HCT116 (cell line): ENCODE data around the gene BCL2L15. TPM values are rescaled to one million over a fixed set of nuclear protein-coding genes. Genes with fewer than 3 reads are reported as not detected.

Experiments used
- ATAC-seq: fragments of 200-7000 bp; cut with Tn5 transposase; 2 replicates; pipeline ENCODE4 v1.9.1; 2020; ENCODE audit warnings: mild to moderate bottlenecking, moderate library complexity
- BruUV-seq: library from RNA; stranded (reverse); fragments of 400-500 nt; replicated peaks from 2 replicates; lab custom pipeline; 2021; lab: Mats Ljungman, UMichigan
- CTCF ChIA-PET: fragments of 300-600 bp; sonication (Branson Sonifier 250); formaldehyde crosslinking; loops from one replicate; lab custom pipeline; 2021; ENCODE audit warnings: antibody characterized with exemption; lab: Charles Lee
- POLR2A ChIA-PET: fragments of 300-600, 350-600 bp; sonication (Branson Sonifier 250); formaldehyde crosslinking; loops from one replicate; lab custom pipeline; 2021; ENCODE audit warnings: antibody characterized with exemption; lab: Charles Lee
- RAD21 ChIA-PET, 2 experiments: fragments of 300-600 bp; sonication (Branson Sonifier 250); formaldehyde crosslinking; loops; one replicate each; lab custom pipeline; 2023; ENCODE audit warnings: low total read pairs in 2 of 2; ENCODE audit not compliant: uncharacterized antibody in 2 of 2, unreplicated experiment in 2 of 2, low non-redundant PET in 1 of 2; lab: Charles Lee
- DNase-seq: peaks from one replicate; pipeline ENCODE4 v3.0.0-alpha.2; 2010; ENCODE audit warnings: low read depth, low spot score
- H2AFZ ChIP-seq: fragments of 200-600 bp; shearing (Covaris generic), sonication (generic); 2 replicates; pipeline ENCODE4 v1.6.1; 2017; ENCODE audit warnings: low read depth, mixed run types, mixed read lengths, antibody characterized with exemption, low read length; ENCODE audit not compliant: poor library complexity, severe bottlenecking
- H3K27ac ChIP-seq: 2 replicates; pipeline ENCODE4 v1.5.1; 2012; ENCODE audit warnings: low read depth, low read length
- H3K27me3 ChIP-seq: fragments of 200-600 bp; sonication (generic); 2 replicates; pipeline ENCODE4 v1.6.1; 2016; ENCODE audit warnings: mixed run types, low read length, mixed read lengths; ENCODE audit not compliant: insufficient read depth
- H3K36me3 ChIP-seq, 2 experiments: fragments of 200-500 bp in 1 of 2; fragments of 200-600 bp in 1 of 2; sonication (Bioruptor generic) in 1 of 2; sonication (generic) in 1 of 2; 2 replicates each; pipeline versions ENCODE4 v1.5.1 to v1.6.1; 2014 to 2016; ENCODE audit warnings: low read length in 2 of 2, inconsistent platforms in 1 of 2, mixed read lengths in 1 of 2, mixed run types in 1 of 2; ENCODE audit not compliant: insufficient read depth in 2 of 2, control insufficient read depth in 1 of 2
- H3K4me1 ChIP-seq, 2 experiments: fragments of 200-600 bp in 1 of 2; sonication (generic) in 1 of 2; 2 replicates each; pipeline versions ENCODE4 v1.5.1 to v1.6.1; 2012 to 2017; ENCODE audit warnings: low read length in 2 of 2, inconsistent platforms in 1 of 2, mild to moderate bottlenecking in 1 of 2, mixed read lengths in 1 of 2, mixed run types in 1 of 2, moderate library complexity in 1 of 2; ENCODE audit not compliant: insufficient read depth in 2 of 2, control insufficient read depth in 1 of 2
- H3K4me2 ChIP-seq: fragments of 200-600 bp; sonication (generic); 2 replicates; pipeline ENCODE4 v1.6.1; 2017; ENCODE audit warnings: mixed run types, low read length, mixed read lengths
- H3K4me3 ChIP-seq, 2 experiments: fragments of 200-600 bp in 1 of 2; sonication (generic) in 1 of 2; replicated peaks in 1 of 2; 2 replicates each; pipeline ENCODE4 v1.5.1; 2011 to 2016; ENCODE audit warnings: low read length in 2 of 2, control low read depth in 1 of 2, low read depth in 1 of 2, mild to moderate bottlenecking in 1 of 2, mixed read lengths in 1 of 2, mixed run types in 1 of 2
- H3K79me2 ChIP-seq: fragments of 200-600 bp; sonication (generic); 2 replicates; pipeline ENCODE4 v1.6.1; 2017; ENCODE audit warnings: mild to moderate bottlenecking, mixed run types, low read length, moderate library complexity, mixed read lengths; ENCODE audit not compliant: insufficient read depth
- H3K9ac ChIP-seq: fragments of 200-600 bp; sonication (generic); 2 replicates; pipeline ENCODE4 v1.6.1; 2016; ENCODE audit warnings: low read length, mixed read lengths
- H3K9me2 ChIP-seq: fragments of 200-600 bp; sonication (generic), shearing (Covaris generic); 2 replicates; pipeline ENCODE4 v1.6.1; 2017; ENCODE audit warnings: mixed run types, mild to moderate bottlenecking, moderate library complexity; ENCODE audit not compliant: insufficient read depth
- H3K9me3 ChIP-seq, 2 experiments: fragments of 200-500 bp in 1 of 2; fragments of 200-600 bp in 1 of 2; sonication (Bioruptor generic) in 1 of 2; sonication (generic) in 1 of 2; 2 replicates each; pipeline ENCODE4 v1.6.1; 2014 to 2017; ENCODE audit warnings: low read length in 2 of 2, mixed read lengths in 2 of 2, inconsistent platforms in 1 of 2, low read depth in 1 of 2, mild to moderate bottlenecking in 1 of 2, mixed run types in 1 of 2, moderate library complexity in 1 of 2; ENCODE audit not compliant: control insufficient read depth in 1 of 2, insufficient read depth in 1 of 2
- H4K20me1 ChIP-seq: fragments of 200-600 bp; sonication (generic), shearing (Covaris generic); 2 replicates; pipeline ENCODE4 v1.6.1; 2017; ENCODE audit warnings: mixed run types, mild to moderate bottlenecking, moderate library complexity; ENCODE audit not compliant: insufficient read depth
- CBX3 ChIP-seq: IDR thresholded peaks from 2 replicates; pipeline ENCODE4 v1.6.1; 2012; ENCODE audit warnings: low read depth
- EGR1 ChIP-seq: IDR thresholded peaks from 2 replicates; pipeline ENCODE4 v1.6.1; 2012; ENCODE audit warnings: low read depth
- ELF1 ChIP-seq: IDR thresholded peaks from 2 replicates; pipeline ENCODE4 v1.6.1; 2012; ENCODE audit warnings: low read depth, borderline replicate concordance
- EZH2 ChIP-seq: fragments of 200-600 bp; sonication (generic); IDR thresholded peaks from 2 replicates; pipeline ENCODE4 v1.6.1; 2017; ENCODE audit warnings: antibody characterized with exemption, mixed run types
- EZH2phosphoT487 ChIP-seq: fragments of 200-600 bp; IDR thresholded peaks from 2 replicates; pipeline ENCODE4 v1.6.1; 2018; ENCODE audit warnings: antibody characterized with exemption, borderline replicate concordance
- FOSL1 ChIP-seq: IDR thresholded peaks from 2 replicates; pipeline ENCODE4 v1.6.1; 2012; ENCODE audit warnings: low read depth
- JUND ChIP-seq: IDR thresholded peaks from 2 replicates; pipeline ENCODE4 v1.6.1; 2012
- MAX ChIP-seq: IDR thresholded peaks from 2 replicates; pipeline ENCODE4 v1.6.1; 2012
- POLR2A ChIP-seq: IDR thresholded peaks from 2 replicates; pipeline ENCODE4 v1.7.0; 2011; ENCODE audit warnings: borderline replicate concordance; ENCODE audit not compliant: insufficient read depth, insufficient read length; ENCODE audit errors: extremely low read depth
- POLR2AphosphoS5 ChIP-seq: IDR thresholded peaks from 2 replicates; pipeline ENCODE4 v1.6.1; 2011; ENCODE audit warnings: mild to moderate bottlenecking, low read depth, low read length, moderate library complexity
- RAD21 ChIP-seq: IDR thresholded peaks from 2 replicates; pipeline ENCODE4 v1.6.1; 2012; ENCODE audit warnings: low read depth, mild to moderate bottlenecking
- REST ChIP-seq: IDR thresholded peaks from 2 replicates; pipeline ENCODE4 v1.6.1; 2012; ENCODE audit warnings: low read depth
- SIN3A ChIP-seq: IDR thresholded peaks from 2 replicates; pipeline ENCODE4 v1.6.1; 2012; ENCODE audit warnings: low read depth
- SP1 ChIP-seq: IDR thresholded peaks from 2 replicates; pipeline ENCODE4 v1.6.1; 2012; ENCODE audit warnings: low read depth
- SRF ChIP-seq: IDR thresholded peaks from 2 replicates; pipeline ENCODE4 v1.6.1; 2012; ENCODE audit warnings: low read depth
- TCF7L2 ChIP-seq: IDR thresholded peaks from 2 replicates; pipeline ENCODE4 v1.7.0; 2011; ENCODE audit warnings: borderline replicate concordance, inconsistent platforms; ENCODE audit not compliant: insufficient read depth, insufficient read length; ENCODE audit errors: extremely low read depth
- YY1 ChIP-seq: IDR thresholded peaks from 2 replicates; pipeline ENCODE4 v1.6.1; 2011; ENCODE audit warnings: low read length, low read depth, moderate library complexity, mild to moderate bottlenecking; ENCODE audit not compliant: insufficient replicate concordance; ENCODE audit errors: extremely low read depth
- ZBTB33 ChIP-seq: IDR thresholded peaks from 2 replicates; pipeline ENCODE4 v1.6.1; 2011; ENCODE audit warnings: mild to moderate bottlenecking, low read length, moderate library complexity; ENCODE audit not compliant: insufficient replicate concordance; ENCODE audit errors: extremely low read depth
- ZFX ChIP-seq: fragments of 450-650 bp; IDR thresholded peaks from 2 replicates; pipeline ENCODE4 v1.6.1; 2017
- ZNF274 ChIP-seq: fragments of 200-500 bp; sonication (Bioruptor generic); IDR thresholded peaks from 2 replicates; pipeline ENCODE4 v1.6.1; 2014; ENCODE audit warnings: mild to moderate bottlenecking, low read depth, low read length, inconsistent platforms
- intact Hi-C: fragments of 100-400 bp; cut with micrococcal nuclease; formaldehyde crosslinking; loops from 2 replicates; pipeline ENCODE4 v1.10.0; 2022
- total RNA-seq: library from RNA; stranded (reverse); gene quantifications from one replicate; pipeline ENCODE4 v1.2.1, GENCODE V29; 2021; ENCODE audit not compliant: unreplicated experiment

BCL2L15 gene
- total RNA-seq, 1 experiment from 2014 or later, result 0.54 TPM

GRCh38 chr1:113912594-113913311, 25.4 kb upstream of the BCL2L15 start:
- no peak overlapping the region for H3K9ac ChIP-seq
- no peaks in the 10 kb centered on the region for H4K20me1 ChIP-seq
- RAD21 ChIA-PET, result no interaction called here
- no peak overlapping the region for H3K27ac ChIP-seq
- POLR2A ChIA-PET, result no interaction called here
- peaks cover 15 to 21% of the 10 kb centered on the region in 2 experiments; a peak in 3 of 4 replicates for H3K36me3 ChIP-seq
- no TSS peak for BruUV-seq
- no peak overlapping the region for H3K4me2 ChIP-seq
- no peaks in the 10 kb centered on the region for H3K4me1 ChIP-seq
- no peaks in the 10 kb centered on the region for H3K27me3 ChIP-seq
- DNase-seq, result no peak
- H3K9me2 ChIP-seq, result no peaks in the 10 kb centered on the region
- H3K4me3 ChIP-seq, result no peak overlapping the region
- H3K79me2 ChIP-seq, result no peaks in the 10 kb centered on the region; the same call in 1 of the 2 replicates
- intact Hi-C loops, result no loop called here
- CTCF ChIA-PET, result no interaction called here
- TF ChIP-seq TCF7L2 (no peak), POLR2A (no peak), ZBTB33 (no peak), CBX3 (no peak), FOSL1 (no peak), EGR1 (no peak), ZNF274 (no peak), SIN3A (no peak), ELF1 (no peak), YY1 (no peak), RAD21 (no peak), EZH2 (no peak), JUND (no peak), SRF (no peak), ZFX (no peak), POLR2AphosphoS5 (no peak), REST (no peak), MAX (no peak), EZH2phosphoT487 (no peak), SP1 (no peak)
- ATAC-seq, result no peak
- H3K9me3 ChIP-seq, result no peaks in the 10 kb centered on the region
- H2AFZ ChIP-seq, result no peak overlapping the region
